ENCODE results near the gene HSBP1. TPM values are rescaled to one million over a fixed set of nuclear protein-coding genes. Genes with fewer than 3 reads are reported as not detected.

HSBP1 gene
- total and polyA plus RNA-seq, 2 of the 8 experiments (the other 6 are each of a cell fraction or from before 2014, with no cell fraction given) = 78.4 to 219 TPM

DNA sequence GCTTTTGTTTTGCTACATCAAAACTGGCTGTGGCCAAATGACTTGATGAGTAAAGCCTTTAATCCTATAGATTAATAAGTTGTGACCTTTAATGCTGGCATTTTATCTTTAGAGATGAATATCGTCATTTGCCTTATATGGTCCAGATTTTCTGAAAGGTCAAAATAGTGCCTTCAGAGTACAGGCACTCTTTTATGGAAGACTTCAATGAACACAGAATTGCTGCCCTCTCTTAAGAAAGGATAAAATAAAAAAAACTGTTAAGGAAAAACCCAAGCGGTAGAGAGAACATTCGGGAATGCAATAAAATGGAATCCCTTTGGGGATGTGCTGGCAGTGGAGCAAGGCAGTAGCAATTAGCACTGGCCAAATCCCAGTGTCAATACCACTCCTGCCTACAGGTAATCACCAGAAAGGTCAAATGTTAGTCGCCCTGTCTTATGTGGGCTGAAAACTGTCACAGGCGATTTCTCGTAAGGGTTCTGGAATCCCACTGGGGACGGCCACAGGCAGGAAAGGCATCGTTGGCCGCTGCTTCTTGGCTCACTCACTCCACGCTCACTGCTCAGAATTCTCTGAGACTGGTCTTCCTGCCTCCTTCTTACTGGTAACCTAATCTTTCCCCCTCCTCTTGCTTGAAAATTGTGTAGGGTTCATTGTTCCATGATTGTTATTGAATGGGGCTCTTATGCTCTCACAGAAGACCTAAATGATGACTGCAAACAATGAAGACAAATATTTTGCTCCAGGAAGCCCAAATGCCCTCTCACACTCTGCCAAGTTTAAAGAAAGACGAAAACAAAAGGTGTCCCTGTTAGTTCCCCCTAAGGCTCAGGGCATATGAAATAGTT is 45.4 kb upstream of the HSBP1 start (continued):
- TF ChIP-seq CHD7 (IDR thresholded peaks at IDR 0.05; ENCODE audit: insufficient replicate concordance, low read length) = no peak
- TF ChIP-seq, protein P1, sequence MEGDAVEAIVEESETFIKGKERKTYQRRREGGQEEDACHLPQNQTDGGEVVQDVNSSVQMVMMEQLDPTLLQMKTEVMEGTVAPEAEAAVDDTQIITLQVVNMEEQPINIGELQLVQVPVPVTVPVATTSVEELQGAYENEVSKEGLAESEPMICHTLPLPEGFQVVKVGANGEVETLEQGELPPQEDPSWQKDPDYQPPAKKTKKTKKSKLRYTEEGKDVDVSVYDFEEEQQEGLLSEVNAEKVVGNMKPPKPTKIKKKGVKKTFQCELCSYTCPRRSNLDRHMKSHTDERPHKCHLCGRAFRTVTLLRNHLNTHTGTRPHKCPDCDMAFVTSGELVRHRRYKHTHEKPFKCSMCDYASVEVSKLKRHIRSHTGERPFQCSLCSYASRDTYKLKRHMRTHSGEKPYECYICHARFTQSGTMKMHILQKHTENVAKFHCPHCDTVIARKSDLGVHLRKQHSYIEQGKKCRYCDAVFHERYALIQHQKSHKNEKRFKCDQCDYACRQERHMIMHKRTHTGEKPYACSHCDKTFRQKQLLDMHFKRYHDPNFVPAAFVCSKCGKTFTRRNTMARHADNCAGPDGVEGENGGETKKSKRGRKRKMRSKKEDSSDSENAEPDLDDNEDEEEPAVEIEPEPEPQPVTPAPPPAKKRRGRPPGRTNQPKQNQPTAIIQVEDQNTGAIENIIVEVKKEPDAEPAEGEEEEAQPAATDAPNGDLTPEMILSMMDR (IDR thresholded peaks at IDR 0.05; ENCODE audit: control extremely low read depth in 1 of 3, insufficient read depth in 1 of 3, low read depth in 1 of 3, low read length in 3 of 3) = no peak
- no peak for TF ChIP-seq TEAD4 (IDR thresholded peaks at IDR 0.05; ENCODE audit: low read depth, low read length)
- TF ChIP-seq JUND (IDR thresholded peaks at IDR 0.05; ENCODE audit: low read length) = no peak
- no peak for TF ChIP-seq RNF2 (IDR thresholded peaks at IDR 0.05; ENCODE audit: borderline replicate concordance, low read depth, low read length, missing control alignments, poor library complexity, severe bottlenecking)

Measured in H1 (cell line).